Measurements from ENCODE around the gene PYGM.

DNA sequence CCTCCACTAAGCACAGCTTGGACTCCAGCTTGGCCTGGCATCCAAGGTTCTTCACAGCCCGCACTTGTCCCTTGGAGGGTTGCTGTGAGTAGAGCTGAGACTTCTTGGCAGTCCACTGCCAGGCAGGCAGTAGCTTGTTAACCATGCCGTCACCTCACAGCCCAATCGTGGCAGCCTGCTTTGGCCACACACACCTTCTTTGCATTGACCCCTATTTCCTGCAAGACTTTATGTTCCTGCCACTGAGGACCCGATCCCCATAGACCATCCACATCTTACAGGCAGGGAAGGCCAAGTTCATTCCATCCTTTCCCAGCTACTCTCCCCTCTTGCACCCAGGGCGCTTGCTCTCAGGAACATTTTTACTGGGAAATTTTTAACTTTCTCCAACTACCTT is 2.5 kb upstream of the PYGM start:
- TF ChIP-seq, protein P1, sequence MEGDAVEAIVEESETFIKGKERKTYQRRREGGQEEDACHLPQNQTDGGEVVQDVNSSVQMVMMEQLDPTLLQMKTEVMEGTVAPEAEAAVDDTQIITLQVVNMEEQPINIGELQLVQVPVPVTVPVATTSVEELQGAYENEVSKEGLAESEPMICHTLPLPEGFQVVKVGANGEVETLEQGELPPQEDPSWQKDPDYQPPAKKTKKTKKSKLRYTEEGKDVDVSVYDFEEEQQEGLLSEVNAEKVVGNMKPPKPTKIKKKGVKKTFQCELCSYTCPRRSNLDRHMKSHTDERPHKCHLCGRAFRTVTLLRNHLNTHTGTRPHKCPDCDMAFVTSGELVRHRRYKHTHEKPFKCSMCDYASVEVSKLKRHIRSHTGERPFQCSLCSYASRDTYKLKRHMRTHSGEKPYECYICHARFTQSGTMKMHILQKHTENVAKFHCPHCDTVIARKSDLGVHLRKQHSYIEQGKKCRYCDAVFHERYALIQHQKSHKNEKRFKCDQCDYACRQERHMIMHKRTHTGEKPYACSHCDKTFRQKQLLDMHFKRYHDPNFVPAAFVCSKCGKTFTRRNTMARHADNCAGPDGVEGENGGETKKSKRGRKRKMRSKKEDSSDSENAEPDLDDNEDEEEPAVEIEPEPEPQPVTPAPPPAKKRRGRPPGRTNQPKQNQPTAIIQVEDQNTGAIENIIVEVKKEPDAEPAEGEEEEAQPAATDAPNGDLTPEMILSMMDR (IDR thresholded peaks at IDR 0.05), result no peak
- TF ChIP-seq POLR2A (IDR thresholded peaks at IDR 0.05), result no peak
